ENCODE data around the gene PRIM2.
"Not testable (repeated sequence)": the region's sequence is repeated elsewhere in the genome, so short reads cannot be mapped to it uniquely, and the experiment has no call there.

PRIM2 gene

GRCh38 chr6:57294862-57295445 lies 22.5 kb upstream of the PRIM2 start:
- no peak overlapping the region for H3K9ac ChIP-seq (ENCODE audit: low read depth, low read length)
- H3K4me2 ChIP-seq (ENCODE audit: low read length), result no peak overlapping the region
- H3K4me1 ChIP-seq (ENCODE audit: control insufficient read depth, insufficient read depth, low read length), result peaks cover 4% of the 10 kb centered on the region
- H3K4me3 ChIP-seq (ENCODE audit: low read length), result no peak overlapping the region
- H3K36me3 ChIP-seq (ENCODE audit: insufficient read depth, low read length), result no peaks in the 10 kb centered on the region
- H3K27me3 ChIP-seq (ENCODE audit: control insufficient read depth, insufficient read depth, low read length), result no peaks in the 10 kb centered on the region
- no peaks in the 10 kb centered on the region for H3K9me3 ChIP-seq (replicated peaks; ENCODE audit: low read length)

- Histone ChIP-seq H3K36me3 (ENCODE audit: insufficient read depth, low read length) (no peaks in the 10 kb centered on the region), H3K4me1 (ENCODE audit: control insufficient read depth, insufficient read depth, low read length) (peaks cover 8% of the 10 kb centered on the region), H3K4me2 (ENCODE audit: low read length) (no peak overlapping the region), H3K9me3 (replicated peaks; ENCODE audit: low read length) (no peaks in the 10 kb centered on the region), H3K4me3 (ENCODE audit: low read length) (no peak overlapping the region), H3K9ac (ENCODE audit: low read depth, low read length) (no peak overlapping the region), H3K27me3 (ENCODE audit: control insufficient read depth, insufficient read depth, low read length) (no peaks in the 10 kb centered on the region)
These were observed 19.9 kb upstream of the PRIM2 start for GRCh38 chr6:57297505-57297904.

GRCh38 chr6:57298741-57299140 lies 18.7 kb upstream of the PRIM2 start:
- no peaks in the 10 kb centered on the region for H3K9me3 ChIP-seq (replicated peaks; ENCODE audit: low read length)
- H3K4me3 ChIP-seq (ENCODE audit: low read length), result no peak overlapping the region
- peaks cover 14% of the 10 kb centered on the region for H3K4me1 ChIP-seq (ENCODE audit: control insufficient read depth, insufficient read depth, low read length)
- H3K36me3 ChIP-seq (ENCODE audit: insufficient read depth, low read length), result no peaks in the 10 kb centered on the region
- H3K9ac ChIP-seq (ENCODE audit: low read depth, low read length), result peak overlapping the region; percentile 25
- peak overlapping the region; percentile 23 for H3K4me2 ChIP-seq (ENCODE audit: low read length)
- H3K27me3 ChIP-seq (ENCODE audit: control insufficient read depth, insufficient read depth, low read length), result no peaks in the 10 kb centered on the region

- Histone ChIP-seq H3K36me3 (ENCODE audit: insufficient read depth, low read length) (no peaks in the 10 kb centered on the region), H3K4me1 (ENCODE audit: control insufficient read depth, insufficient read depth, low read length) (peaks cover 44% of the 10 kb centered on the region), H3K4me3 (ENCODE audit: low read length) (no peak overlapping the region), H3K9ac (ENCODE audit: low read depth, low read length) (no peak overlapping the region), H3K4me2 (ENCODE audit: low read length) (no peak overlapping the region), H3K9me3 (replicated peaks; ENCODE audit: low read length) (no peaks in the 10 kb centered on the region), H3K27me3 (ENCODE audit: control insufficient read depth, insufficient read depth, low read length) (no peaks in the 10 kb centered on the region)
These were observed 15.7 kb upstream of the PRIM2 start for GRCh38 chr6:57301757-57302156.

GRCh38 chr6:57302477-57302876 lies 15.0 kb upstream of the PRIM2 start:
- H3K9me3 ChIP-seq (replicated peaks; ENCODE audit: low read length), result no peaks in the 10 kb centered on the region
- no peak overlapping the region for H3K4me3 ChIP-seq (ENCODE audit: low read length)
- no peak overlapping the region for H3K9ac ChIP-seq (ENCODE audit: low read depth, low read length)

GRCh38 chr6:57303931-57304681 lies 13.3 kb upstream of the PRIM2 start:
- peaks cover 51% of the 10 kb centered on the region for H3K4me1 ChIP-seq (ENCODE audit: control insufficient read depth, insufficient read depth, low read length)
- H3K27me3 ChIP-seq (ENCODE audit: control insufficient read depth, insufficient read depth, low read length), result no peaks in the 10 kb centered on the region
- H3K9me3 ChIP-seq (replicated peaks; ENCODE audit: low read length), result no peaks in the 10 kb centered on the region
- H3K36me3 ChIP-seq (ENCODE audit: insufficient read depth, low read length), result no peaks in the 10 kb centered on the region
- peak overlapping the region; percentile 36 for H3K4me3 ChIP-seq (ENCODE audit: low read length)
- peak overlapping the region; percentile 15 for H3K4me2 ChIP-seq (ENCODE audit: low read length)
- H3K9ac ChIP-seq (ENCODE audit: low read depth, low read length), result peak overlapping the region; percentile 72

More at GRCh38 chr6:57302477-57302876, 15.0 kb upstream of the PRIM2 start:
- Histone ChIP-seq H3K36me3 (ENCODE audit: insufficient read depth, low read length) (no peaks in the 10 kb centered on the region), H3K4me2 (ENCODE audit: low read length) (no peak overlapping the region), H3K27me3 (ENCODE audit: control insufficient read depth, insufficient read depth, low read length) (no peaks in the 10 kb centered on the region), H3K4me1 (ENCODE audit: control insufficient read depth, insufficient read depth, low read length) (peaks cover 46% of the 10 kb centered on the region)

- H3K27me3 ChIP-seq (ENCODE audit: control insufficient read depth, insufficient read depth, low read length), result no peaks in the 10 kb centered on the region
- H3K9ac ChIP-seq (ENCODE audit: low read depth, low read length), result peak overlapping the region; percentile 72
- peaks cover 51% of the 10 kb centered on the region for H3K4me1 ChIP-seq (ENCODE audit: control insufficient read depth, insufficient read depth, low read length)
These were observed 12.3 kb upstream of the PRIM2 start for GRCh38 chr6:57305107-57305506.

GRCh38 chr6:57305761-57306160 lies 11.7 kb upstream of the PRIM2 start:
- H3K9ac ChIP-seq (ENCODE audit: low read depth, low read length), result peak overlapping the region; percentile 72
- no peaks in the 10 kb centered on the region for H3K9me3 ChIP-seq (replicated peaks; ENCODE audit: low read length)

More at GRCh38 chr6:57305107-57305506, 12.3 kb upstream of the PRIM2 start:
- Histone ChIP-seq H3K36me3 (ENCODE audit: insufficient read depth, low read length) (no peaks in the 10 kb centered on the region), H3K9me3 (replicated peaks; ENCODE audit: low read length) (no peaks in the 10 kb centered on the region), H3K4me2 (ENCODE audit: low read length) (peak overlapping the region; percentile 44), H3K4me3 (ENCODE audit: low read length) (peak overlapping the region; percentile 16)

GRCh38 chr6:57306273-57306672 lies 11.2 kb upstream of the PRIM2 start:
- H3K4me3 ChIP-seq (ENCODE audit: low read length), result no peak overlapping the region
- no peaks in the 10 kb centered on the region for H3K27me3 ChIP-seq (ENCODE audit: control insufficient read depth, insufficient read depth, low read length)
- peak overlapping the region; percentile 8 for H3K9ac ChIP-seq (ENCODE audit: low read depth, low read length)
- no peaks in the 10 kb centered on the region for H3K36me3 ChIP-seq (ENCODE audit: insufficient read depth, low read length)
- H3K9me3 ChIP-seq (replicated peaks; ENCODE audit: low read length), result no peaks in the 10 kb centered on the region
- H3K4me1 ChIP-seq (ENCODE audit: control insufficient read depth, insufficient read depth, low read length), result peaks cover 51% of the 10 kb centered on the region
- H3K4me2 ChIP-seq (ENCODE audit: low read length), result no peak overlapping the region

More at GRCh38 chr6:57305761-57306160, 11.7 kb upstream of the PRIM2 start:
- no peaks in the 10 kb centered on the region for H3K27me3 ChIP-seq (ENCODE audit: control insufficient read depth, insufficient read depth, low read length)
- H3K36me3 ChIP-seq (ENCODE audit: insufficient read depth, low read length), result no peaks in the 10 kb centered on the region
- H3K4me2 ChIP-seq (ENCODE audit: low read length), result peak overlapping the region; percentile 44
- peaks cover 51% of the 10 kb centered on the region for H3K4me1 ChIP-seq (ENCODE audit: control insufficient read depth, insufficient read depth, low read length)
- peak overlapping the region; percentile 16 for H3K4me3 ChIP-seq (ENCODE audit: low read length)

GRCh38 chr6:57307850-57308249 lies 9.6 kb upstream of the PRIM2 start:
- Histone ChIP-seq H3K36me3 (ENCODE audit: insufficient read depth, low read length) (no peaks in the 10 kb centered on the region), H3K4me2 (ENCODE audit: low read length) (no peak overlapping the region), H3K4me1 (ENCODE audit: control insufficient read depth, insufficient read depth, low read length) (peaks cover 51% of the 10 kb centered on the region), H3K9ac (ENCODE audit: low read depth, low read length) (peak overlapping the region; percentile 4), H3K4me3 (ENCODE audit: low read length) (no peak overlapping the region), H3K9me3 (replicated peaks; ENCODE audit: low read length) (no peaks in the 10 kb centered on the region), H3K27me3 (ENCODE audit: control insufficient read depth, insufficient read depth, low read length) (no peaks in the 10 kb centered on the region)

- H3K4me3 ChIP-seq (ENCODE audit: low read length); H3K36me3 ChIP-seq (ENCODE audit: insufficient read depth, low read length); H3K9ac ChIP-seq (ENCODE audit: low read depth, low read length); H3K9me3 ChIP-seq (replicated peaks; ENCODE audit: low read length); H3K27me3 ChIP-seq (ENCODE audit: control insufficient read depth, insufficient read depth, low read length); H3K4me2 ChIP-seq (ENCODE audit: low read length): not testable (repeated sequence)
- peaks cover 58% of the 10 kb centered on the region for H3K4me1 ChIP-seq (ENCODE audit: control insufficient read depth, insufficient read depth, low read length)
These were observed 8.7 kb upstream of the PRIM2 start for GRCh38 chr6:57308755-57309154.
